OCI-LY1 (cell line): ENCODE results near the gene MAPK10.
A peak's percentile ranks its signal among the peaks of the same experiment; 100 is the strongest.

ENCODE experiments used
- H2AFZ ChIP-seq: fragments of 200-600 bp; sonication (generic), shearing (Covaris generic); 2 replicates; pipeline ENCODE4 v1.6.0; 2014; ENCODE audit warnings: antibody characterized with exemption, mild to moderate bottlenecking, low read length
- H3F3A ChIP-seq: fragments of 200-600 bp; sonication (generic), shearing (Covaris generic); 2 replicates; pipeline ENCODE4 v1.6.0; 2014; ENCODE audit warnings: mild to moderate bottlenecking, antibody characterized with exemption, low read length, moderate library complexity; ENCODE audit not compliant: insufficient read depth
- H3K27ac ChIP-seq: fragments of 200-600 bp; sonication (generic); 2 replicates; pipeline ENCODE4 v1.5.1; 2014; ENCODE audit warnings: low read length, mixed run types, mild to moderate bottlenecking, low read depth; ENCODE audit not compliant: poor library complexity, severe bottlenecking
- H3K27me3 ChIP-seq: fragments of 200-600 bp; sonication (generic); 2 replicates; pipeline ENCODE4 v1.6.0; 2014; ENCODE audit warnings: antibody characterized with exemption, mild to moderate bottlenecking, low read length, moderate library complexity; ENCODE audit not compliant: insufficient read depth
- H3K36me3 ChIP-seq: fragments of 200-600 bp; sonication (generic); 2 replicates; pipeline ENCODE4 v1.6.1; 2014; ENCODE audit warnings: mild to moderate bottlenecking, antibody characterized with exemption, low read length, moderate library complexity, mixed read lengths; ENCODE audit not compliant: insufficient read depth
- H3K4me1 ChIP-seq: fragments of 200-600 bp; sonication (generic); 2 replicates; pipeline ENCODE4 v1.5.1; 2014; ENCODE audit warnings: mild to moderate bottlenecking, low read length, moderate library complexity; ENCODE audit not compliant: insufficient read depth, severe bottlenecking
- H3K4me2 ChIP-seq: fragments of 200-600 bp; sonication (generic), shearing (Covaris generic); 2 replicates; pipeline ENCODE4 v1.6.1; 2014; ENCODE audit warnings: low read length
- H3K4me3 ChIP-seq: fragments of 200-600 bp; sonication (generic); 2 replicates; pipeline ENCODE4 v1.5.1; 2014; ENCODE audit warnings: low read length, low read depth, mild to moderate bottlenecking, mixed read lengths; ENCODE audit not compliant: poor library complexity, severe bottlenecking
- H3K79me2 ChIP-seq: fragments of 200-600 bp; shearing (Covaris generic); 2 replicates; pipeline ENCODE4 v1.6.1; 2016; ENCODE audit warnings: mixed run types, low read length, mixed read lengths; ENCODE audit not compliant: insufficient read depth
- H3K9ac ChIP-seq: fragments of 200-600 bp; sonication (generic), shearing (Covaris generic); 2 replicates; pipeline ENCODE4 v1.6.1; 2014; ENCODE audit warnings: mild to moderate bottlenecking, low read length, mixed read lengths
- H3K9me2 ChIP-seq: fragments of 200-600 bp; sonication (generic), shearing (Covaris generic); 2 replicates; pipeline ENCODE4 v1.6.1; 2014; ENCODE audit warnings: low read depth, mild to moderate bottlenecking, low read length, mixed read lengths
- H3K9me3 ChIP-seq: fragments of 200-600 bp; shearing (Covaris generic); 2 replicates; pipeline ENCODE4 v1.6.1; 2014; ENCODE audit warnings: low read length, mixed read lengths
- H4K20me1 ChIP-seq: fragments of 200-600 bp; sonication (generic), shearing (Covaris generic); 2 replicates; pipeline ENCODE4 v1.6.0; 2016; ENCODE audit warnings: mild to moderate bottlenecking, low read length; ENCODE audit not compliant: insufficient read depth
- EZH2 ChIP-seq: fragments of 200-600 bp; sonication (generic), shearing (Covaris generic); IDR thresholded peaks from 2 replicates; pipeline ENCODE4 v1.8.0; 2017; ENCODE audit warnings: borderline replicate concordance, mixed run types, mild to moderate bottlenecking, antibody characterized with exemption, low read length, moderate library complexity, mixed read lengths
- TF ChIP-seq, protein P1 (sequence below): fragments of 200-600 bp; sonication (generic), shearing (Covaris generic); IDR thresholded peaks from 2 replicates; pipeline ENCODE4 v1.5.1; 2017; ENCODE audit warnings: mild to moderate bottlenecking, antibody characterized with exemption, low read length, moderate library complexity, mixed read lengths

MAPK10 gene

DNA sequence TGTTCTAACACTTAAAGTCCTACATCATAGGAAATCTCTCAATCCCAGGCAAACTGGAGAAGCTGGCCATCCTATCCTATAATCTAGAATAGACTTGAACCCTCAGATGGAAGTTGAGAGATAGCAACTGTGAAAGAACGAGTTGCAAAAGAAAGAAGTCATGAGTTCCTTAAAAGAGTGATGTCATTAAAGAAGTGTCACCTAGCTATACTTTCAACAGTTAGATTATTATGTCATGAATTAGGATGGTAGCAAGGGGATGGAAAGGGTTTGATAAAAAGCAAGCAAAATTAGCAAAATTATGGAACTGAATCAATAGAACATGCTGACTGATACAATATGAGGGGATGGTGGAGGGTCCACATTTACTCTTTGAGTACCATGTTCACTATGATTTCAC lies 7.1 kb upstream of the MAPK10 start:
- TF ChIP-seq EZH2, result no peak
- TF ChIP-seq, protein P1, sequence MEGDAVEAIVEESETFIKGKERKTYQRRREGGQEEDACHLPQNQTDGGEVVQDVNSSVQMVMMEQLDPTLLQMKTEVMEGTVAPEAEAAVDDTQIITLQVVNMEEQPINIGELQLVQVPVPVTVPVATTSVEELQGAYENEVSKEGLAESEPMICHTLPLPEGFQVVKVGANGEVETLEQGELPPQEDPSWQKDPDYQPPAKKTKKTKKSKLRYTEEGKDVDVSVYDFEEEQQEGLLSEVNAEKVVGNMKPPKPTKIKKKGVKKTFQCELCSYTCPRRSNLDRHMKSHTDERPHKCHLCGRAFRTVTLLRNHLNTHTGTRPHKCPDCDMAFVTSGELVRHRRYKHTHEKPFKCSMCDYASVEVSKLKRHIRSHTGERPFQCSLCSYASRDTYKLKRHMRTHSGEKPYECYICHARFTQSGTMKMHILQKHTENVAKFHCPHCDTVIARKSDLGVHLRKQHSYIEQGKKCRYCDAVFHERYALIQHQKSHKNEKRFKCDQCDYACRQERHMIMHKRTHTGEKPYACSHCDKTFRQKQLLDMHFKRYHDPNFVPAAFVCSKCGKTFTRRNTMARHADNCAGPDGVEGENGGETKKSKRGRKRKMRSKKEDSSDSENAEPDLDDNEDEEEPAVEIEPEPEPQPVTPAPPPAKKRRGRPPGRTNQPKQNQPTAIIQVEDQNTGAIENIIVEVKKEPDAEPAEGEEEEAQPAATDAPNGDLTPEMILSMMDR, result no peak
- no peaks in the 10 kb centered on the region for H3K4me1 ChIP-seq
- H3K9me3 ChIP-seq, result no peaks in the 10 kb centered on the region
- no peak overlapping the region for H2AFZ ChIP-seq
- no peak overlapping the region for H3K9ac ChIP-seq
- no peaks in the 10 kb centered on the region for H3K27me3 ChIP-seq
- H3K36me3 ChIP-seq, result no peaks in the 10 kb centered on the region
- H3K4me2 ChIP-seq, result no peak overlapping the region
- H4K20me1 ChIP-seq, result no peaks in the 10 kb centered on the region
- H3K4me3 ChIP-seq, result no peak overlapping the region
- no peak overlapping the region for H3K27ac ChIP-seq
- H3K79me2 ChIP-seq, result no peaks in the 10 kb centered on the region
- no peaks in the 10 kb centered on the region for H3F3A ChIP-seq
- no peaks in the 10 kb centered on the region for H3K9me2 ChIP-seq

DNA sequence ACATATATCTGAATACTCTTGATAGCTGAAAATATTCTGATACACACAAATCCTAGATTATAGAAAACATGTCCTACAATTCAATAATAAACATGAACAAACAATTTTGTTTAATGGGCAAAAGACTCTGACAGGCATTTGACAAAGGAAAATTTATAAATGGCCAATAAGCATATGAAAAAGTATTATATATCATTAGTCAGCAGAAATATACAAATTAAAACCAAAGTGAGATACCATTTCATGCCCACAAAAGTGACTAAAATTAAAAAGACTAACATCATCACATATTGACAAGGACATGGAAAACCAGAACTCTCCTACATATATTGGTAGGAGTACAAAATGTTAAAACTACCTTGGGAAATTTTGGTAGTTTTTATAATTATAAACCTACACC lies 2.7 kb upstream of the MAPK10 start:
- no peaks in the 10 kb centered on the region for H3K9me3 ChIP-seq
- no peak overlapping the region for H2AFZ ChIP-seq
- no peak overlapping the region for H3K4me2 ChIP-seq
- H4K20me1 ChIP-seq, result no peaks in the 10 kb centered on the region
- TF ChIP-seq EZH2, result no peak
- TF ChIP-seq, protein P1, result no peak
- H3F3A ChIP-seq, result no peaks in the 10 kb centered on the region
- H3K4me1 ChIP-seq, result peaks cover 21% of the 10 kb centered on the region
- H3K4me3 ChIP-seq, result no peak overlapping the region
- no peak overlapping the region for H3K9ac ChIP-seq
- H3K9me2 ChIP-seq, result no peaks in the 10 kb centered on the region
- no peaks in the 10 kb centered on the region for H3K27me3 ChIP-seq
- no peaks in the 10 kb centered on the region for H3K79me2 ChIP-seq
- H3K27ac ChIP-seq, result no peak overlapping the region
- H3K36me3 ChIP-seq, result no peaks in the 10 kb centered on the region

DNA sequence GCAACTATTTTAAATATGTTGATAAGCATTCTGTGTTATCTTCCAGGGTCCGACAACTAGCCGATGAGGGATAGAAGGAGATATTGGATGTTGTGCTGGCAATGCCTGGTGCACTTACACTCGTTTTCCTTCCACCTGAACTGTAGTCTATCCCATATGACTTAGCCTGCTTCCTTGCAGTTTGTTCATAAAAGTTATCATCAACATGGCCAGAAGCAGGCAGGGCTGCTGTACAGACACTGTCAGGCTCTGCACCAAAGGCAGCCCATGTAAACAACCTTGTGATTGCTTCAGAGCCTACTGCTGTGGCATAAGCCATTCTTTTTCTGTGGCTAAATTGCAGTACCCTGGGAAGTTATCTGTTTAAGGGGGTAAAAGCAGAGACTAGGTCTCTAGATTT lies 1.6 kb downstream of the MAPK10 start:
- Histone ChIP-seq H4K20me1 (no peaks in the 10 kb centered on the region), H3K4me1 (peaks cover 33% of the 10 kb centered on the region), H3K9me2 (no peaks in the 10 kb centered on the region), H3K9ac (no peak overlapping the region; the same call in 1 of the 2 replicates), H3K4me3 (peak overlapping the region; percentile 39), H2AFZ (no peak overlapping the region), H3K36me3 (no peaks in the 10 kb centered on the region), H3F3A (no peaks in the 10 kb centered on the region), H3K27ac (peak overlapping the region; percentile 61), H3K27me3 (no peaks in the 10 kb centered on the region), H3K79me2 (no peaks in the 10 kb centered on the region), H3K9me3 (no peaks in the 10 kb centered on the region), H3K4me2 (peak overlapping the region; percentile 43)
- TF ChIP-seq, protein P1, result no peak
- no peak for TF ChIP-seq EZH2
